Measurements from ENCODE around the gene ZNF732. TPM values are rescaled to one million over a fixed set of nuclear protein-coding genes. Genes with fewer than 3 reads are reported as not detected.
"Not testable (repeated sequence)": the region's sequence is repeated elsewhere in the genome, so short reads cannot be mapped to it uniquely, and the experiment has no call there.

ZNF732 gene
- polyA plus RNA-seq, 3 donors = 2.0 to 2.4 (median 2.2) TPM

DNA sequence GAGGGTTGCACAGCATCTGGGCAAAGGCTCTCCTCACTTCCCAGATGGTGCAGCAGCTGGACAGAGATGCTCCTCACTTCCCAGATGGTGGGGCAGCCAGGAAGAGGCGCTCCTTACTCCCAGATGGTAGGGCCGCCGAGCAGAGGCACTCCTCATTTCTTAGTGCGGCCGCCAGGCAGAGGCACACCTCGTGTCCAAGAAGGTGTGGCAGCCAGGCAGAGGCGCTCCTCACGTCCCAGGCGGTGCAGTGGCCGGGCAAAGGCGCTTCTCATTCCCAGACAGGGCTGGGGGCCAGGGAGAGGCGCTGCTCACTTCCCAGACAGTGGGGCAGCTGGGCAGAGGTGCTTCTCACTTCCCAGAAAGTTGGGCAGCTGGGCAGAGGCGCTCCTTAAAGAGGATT, 48.8 kb downstream of the ZNF732 start:
- no peak for DNase-seq (ENCODE audit: low read depth in 3 of 3, low spot score in 2 of 3)

- no peak for DNase-seq (ENCODE audit: low read depth in 3 of 3, low spot score in 2 of 3)
Measured at GRCh38 chr4:253936-254756, 51.1 kb downstream of the ZNF732 start.

DNA sequence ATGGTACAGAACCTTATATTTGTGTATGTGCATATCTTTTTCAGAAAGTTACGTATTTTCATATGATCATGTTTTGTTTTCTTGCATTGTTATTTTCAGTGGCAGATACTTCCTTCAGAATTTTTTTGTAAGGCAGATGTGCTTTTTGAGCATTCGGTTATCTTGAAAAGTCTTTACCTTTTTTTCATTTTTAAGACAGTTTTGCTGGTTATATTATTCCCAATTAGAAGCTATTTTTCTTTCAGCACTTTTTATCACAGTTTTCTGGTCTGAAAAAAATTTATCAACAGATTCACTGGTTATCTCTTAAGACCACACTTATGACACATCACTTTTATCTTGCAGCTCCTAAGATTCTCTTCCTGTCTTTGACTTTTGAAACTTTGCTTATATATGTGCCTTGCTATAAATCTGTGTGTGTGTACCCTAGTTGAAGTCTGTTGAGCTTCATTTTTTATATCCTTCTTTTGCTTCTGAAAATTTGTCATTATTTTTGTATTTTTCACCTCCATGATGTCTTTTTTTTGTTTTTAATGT, 53.1 kb downstream of the ZNF732 start:
- no peak for DNase-seq (ENCODE audit: low read depth in 3 of 3, low spot score in 2 of 3)

DNA sequence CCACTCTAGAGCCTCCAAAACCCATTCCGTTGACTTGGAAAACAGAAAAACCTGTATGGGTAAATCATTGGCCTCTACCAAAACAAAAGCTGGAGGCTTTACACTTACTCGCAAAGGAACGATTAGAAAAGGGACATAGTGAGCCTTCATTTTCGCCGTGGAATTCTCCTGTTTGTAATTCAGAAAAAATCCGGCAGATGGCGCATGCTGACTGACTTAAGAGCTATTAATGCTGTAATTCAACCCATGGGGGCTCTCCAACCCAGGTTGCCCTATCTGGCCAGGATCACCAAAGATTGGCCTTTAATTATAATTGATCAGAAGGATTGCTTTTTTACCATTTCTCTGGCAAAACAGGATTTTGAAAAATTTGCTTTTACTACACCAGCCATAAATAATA, 60.8 kb downstream of the ZNF732 start:
- DNase-seq (ENCODE audit: low read depth in 3 of 3, low spot score in 2 of 3) = no peak

DNA sequence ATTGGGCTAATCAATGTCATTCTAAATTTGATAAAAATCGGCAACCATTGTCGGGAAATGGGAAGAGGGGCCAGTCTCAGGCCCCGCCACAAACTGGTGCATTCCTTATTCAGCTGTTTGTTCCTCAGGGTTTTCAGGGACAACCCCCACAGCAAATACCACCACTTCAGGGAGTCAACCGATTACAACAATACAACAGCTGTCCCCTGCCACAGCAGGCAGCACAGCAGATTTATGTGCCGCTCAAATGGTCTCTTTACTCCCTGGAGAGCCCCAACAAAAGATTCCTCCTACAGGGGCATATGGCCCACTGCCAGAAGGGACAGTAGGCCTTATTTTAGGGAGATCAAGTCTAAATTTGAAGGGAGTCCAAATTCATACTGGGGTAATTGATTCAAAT, 61.8 kb downstream of the ZNF732 start:
- DNase-seq (ENCODE audit: low read depth in 3 of 3, low spot score in 2 of 3) = no peak

GRCh38 chr4:242121-242848, 63.0 kb downstream of the ZNF732 start:
- peak in 2 of 3 donors; percentile 4 to 10 for DNase-seq (ENCODE audit: low read depth in 3 of 3, low spot score in 2 of 3)

- DNase-seq (ENCODE audit: low read depth in 3 of 3, low spot score in 2 of 3) = not testable (repeated sequence)
Measured at GRCh38 chr4:241411-241810, 63.9 kb downstream of the ZNF732 start.

DNA sequence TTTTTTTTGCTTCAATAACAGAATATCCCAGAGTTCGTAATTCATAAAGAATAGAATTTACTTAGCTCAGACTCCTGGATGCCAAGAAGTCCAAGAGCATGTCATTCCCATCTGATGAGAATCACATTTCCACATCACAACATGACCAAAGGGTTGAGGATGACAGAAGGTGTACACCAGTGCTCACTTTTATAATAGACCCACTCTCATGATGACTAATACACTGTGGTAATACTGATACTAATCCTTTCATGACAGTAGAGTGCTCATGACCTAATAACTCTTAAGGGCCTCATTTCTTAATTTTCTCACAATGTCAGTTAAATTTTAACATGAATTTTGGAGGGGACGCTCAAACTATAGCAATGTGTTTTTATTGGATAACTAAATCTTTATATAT, 69.2 kb downstream of the ZNF732 start:
- DNase-seq (ENCODE audit: low read depth in 3 of 3, low spot score in 2 of 3) = no peak

- DNase-seq (ENCODE audit: low read depth in 3 of 3, low spot score in 2 of 3) = no peak
Measured at GRCh38 chr4:234178-234577, 71.1 kb downstream of the ZNF732 start.

GRCh38 chr4:223913-224497, 81.3 kb downstream of the ZNF732 start:
- DNase-seq (ENCODE audit: low read depth in 3 of 3, low spot score in 2 of 3) = no peak

Other genes starting within 250 kb of the ZNF732 start
- 10 to 100 TPM in 2 of 3 donors, 1 to 10 TPM in 1; 7.7 to 13.8 (median 13.2) TPM for gene ZNF718, start 181.0 kb downstream of the ZNF732 start, polyA plus RNA-seq (ENCODE audit: insufficient read length in 3 of 3)
- 10 to 100 TPM; 25.0 to 27.6 (median 27.4) TPM for gene ZNF141, start 32.3 kb upstream of the ZNF732 start, polyA plus RNA-seq (ENCODE audit: insufficient read length in 3 of 3)
- 10 to 100 TPM; 44.2 to 47.2 (median 44.3) TPM for gene ZNF721, start 193.7 kb upstream of the ZNF732 start, polyA plus RNA-seq (ENCODE audit: insufficient read length in 3 of 3)
- gene PIGG, start 193.7 kb upstream of the ZNF732 start, polyA plus RNA-seq (ENCODE audit: insufficient read length in 3 of 3) = 10 to 100 TPM; 49.3 to 53.8 (median 53.4) TPM